Transverse colon (tissue), 4 donors: Measurements from ENCODE around the gene C1QL4. TPM values are rescaled to one million over a fixed set of nuclear protein-coding genes. Genes with fewer than 3 reads are reported as not detected.

Experiments
- DNase-seq: peaks from one replicate; pipeline ENCODE4 v3.0.0-alpha.2; 2019
- H3K27ac ChIP-seq, 4 donors: fragments of 200-600 bp; sonication (generic); 2 replicates each; pipeline ENCODE4 v1.5.1; 2016 to 2018; ENCODE audit warnings: inconsistent platforms in 4 of 4
- H3K27me3 ChIP-seq: fragments of 200-600 bp; sonication (generic); 2 replicates; pipeline ENCODE4 v1.5.1; 2017; ENCODE audit warnings: inconsistent platforms
- H3K36me3 ChIP-seq, 4 donors: fragments of 200-600 bp; sonication (generic); 2 replicates each; pipeline ENCODE4 v1.5.1; 2017 to 2019; ENCODE audit warnings: inconsistent platforms in 4 of 4
- H3K4me1 ChIP-seq, 4 donors: fragments of 200-600 bp; sonication (generic); 2 replicates each; pipeline ENCODE4 v1.5.1; 2017 to 2020; ENCODE audit warnings: inconsistent platforms in 4 of 4
- H3K4me3 ChIP-seq, 4 donors: fragments of 200-600 bp; sonication (generic); 1 replicate in 1 of 4; 2 replicates in 3 of 4; pipeline versions ENCODE4 v1.5.1 to v1.6.1; 2017 to 2019; ENCODE audit warnings: inconsistent platforms in 4 of 4
- H3K9me3 ChIP-seq, 2 donors: fragments of 200-600 bp; sonication (generic); 2 replicates each; pipeline ENCODE4 v1.5.1; 2017 to 2019; ENCODE audit warnings: inconsistent platforms in 2 of 2
- EP300 ChIP-seq: sonication (generic); formaldehyde crosslinking; IDR thresholded peaks from one replicate; pipeline ENCODE4 v1.6.1; 2017; ENCODE audit warnings: antibody characterized with exemption, low read depth
- POLR2A ChIP-seq: fragments of 450-650 bp; IDR thresholded peaks from one replicate; pipeline ENCODE4 v1.6.1; 2016; ENCODE audit warnings: antibody characterized with exemption, mild to moderate bottlenecking, moderate library complexity
- POLR2AphosphoS5 ChIP-seq, 3 donors: sonication (generic); formaldehyde crosslinking; IDR thresholded peaks; one replicate each; pipeline ENCODE4 v1.6.1; 2016; ENCODE audit warnings: antibody characterized with exemption in 3 of 3
- WGBS, 2 donors: methylation state at CpG; one replicate each; pipeline ENCODE4 v1.1.5; 2018; ENCODE audit warnings: low coverage in 1 of 2; 5-methylcytosine and 5-hydroxymethylcytosine counted together
- in situ Hi-C, 4 donors: fragments of 200-750 bp; cut with MboI; loops; one replicate each; pipeline versions ENCODE4 v1.15.0 to v1.15.1; 2017; ENCODE audit warnings: low sequenced_read_pairs in 3 of 4, low pct_ligation_motif_present in 1 of 4, low pct_unique_long_range_greater_than_20kb in 1 of 4
- intact Hi-C: fragments of 100-400 bp; cut with DNase I; formaldehyde crosslinking; loops from one replicate; pipeline ENCODE4 v1.15.1; 2023; ENCODE audit warnings: low total_unique reads
- total RNA-seq, 4 donors: library from RNA; depleted of rRNA; stranded (reverse); fragments of >200 nt; gene quantifications; one replicate each; pipeline ENCODE4 v1.1.0, GENCODE V29; 2016
- TF ChIP-seq, protein P1 (sequence below), 5 experiments: fragments of 200-600 bp in 3 of 5; fragments of 450-650 bp in 2 of 5; sonication (generic) in 3 of 5; IDR thresholded peaks; 1 replicate in 2 of 5; 2 replicates in 3 of 5; pipeline ENCODE4 v1.5.1; 2016 to 2017; ENCODE audit warnings: antibody characterized with exemption in 5 of 5, inconsistent platforms in 3 of 5, mild to moderate bottlenecking in 2 of 5, moderate library complexity in 1 of 5

C1QL4 gene
- total RNA-seq, 4 donors from 2014 or later: not detected

DNA sequence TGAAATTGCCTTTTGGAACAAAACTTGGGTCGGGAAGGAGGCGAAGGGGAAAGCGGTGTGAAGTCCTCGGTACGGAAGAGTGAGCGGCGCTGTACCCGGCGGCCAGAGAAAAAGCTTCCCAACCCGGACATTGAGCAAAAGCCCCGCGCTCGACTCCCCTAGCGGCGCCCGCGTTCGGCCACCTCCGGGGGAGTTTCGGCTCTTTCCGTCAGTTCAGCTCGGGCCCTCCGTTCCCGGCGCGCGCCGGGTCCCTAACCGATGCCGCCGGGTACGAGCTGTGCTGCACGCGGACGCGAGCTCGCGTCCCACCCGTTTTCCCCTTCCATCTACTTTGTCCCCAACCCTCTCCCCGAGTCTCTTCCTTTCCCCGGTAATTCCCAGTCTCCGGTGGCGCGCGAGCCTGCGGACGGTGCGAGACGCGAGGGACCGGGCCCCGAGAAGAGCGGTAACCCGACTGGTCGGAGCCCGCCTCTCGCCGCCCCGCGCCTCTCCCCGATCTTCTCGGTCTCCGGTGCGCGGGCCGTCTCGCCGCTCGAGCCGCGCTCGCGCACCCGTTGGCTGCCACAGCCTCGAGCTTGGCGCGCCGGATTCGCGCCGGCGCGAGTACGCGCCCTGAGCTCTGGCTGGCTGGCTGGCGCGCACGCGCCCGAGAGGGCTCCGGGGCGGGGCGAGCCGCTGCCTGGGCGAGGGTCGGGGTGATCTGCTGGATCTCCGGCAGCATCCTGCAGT is 29.8 kb upstream of the C1QL4 start:
- Histone ChIP-seq H3K27ac (peak overlapping the region; percentile 94 to 99 (median 98)), H3K36me3 (no peaks in the 10 kb centered on the region), H3K27me3 (no peaks in the 10 kb centered on the region), H3K4me3 (peak overlapping the region; percentile 82 to 96 (median 87)), H3K9me3 (no peaks in the 10 kb centered on the region), H3K4me1 (peaks cover 9 to 28% (median 23%) of the 10 kb centered on the region in 4 donors)
- DNase-seq: peak; percentile 90
- 2% methylated on average over 57 of the region's 97 CpGs; no CpG with 5 or more reads in 1 of the 2 donors for WGBS, 2 donors
- in situ Hi-C loops: no loop called here
- intact Hi-C loops: no loop called here
- peak; percentile 59 to 66 (median 61) for TF ChIP-seq POLR2AphosphoS5 (IDR thresholded peaks at IDR 0.05)
- TF ChIP-seq, protein P1, sequence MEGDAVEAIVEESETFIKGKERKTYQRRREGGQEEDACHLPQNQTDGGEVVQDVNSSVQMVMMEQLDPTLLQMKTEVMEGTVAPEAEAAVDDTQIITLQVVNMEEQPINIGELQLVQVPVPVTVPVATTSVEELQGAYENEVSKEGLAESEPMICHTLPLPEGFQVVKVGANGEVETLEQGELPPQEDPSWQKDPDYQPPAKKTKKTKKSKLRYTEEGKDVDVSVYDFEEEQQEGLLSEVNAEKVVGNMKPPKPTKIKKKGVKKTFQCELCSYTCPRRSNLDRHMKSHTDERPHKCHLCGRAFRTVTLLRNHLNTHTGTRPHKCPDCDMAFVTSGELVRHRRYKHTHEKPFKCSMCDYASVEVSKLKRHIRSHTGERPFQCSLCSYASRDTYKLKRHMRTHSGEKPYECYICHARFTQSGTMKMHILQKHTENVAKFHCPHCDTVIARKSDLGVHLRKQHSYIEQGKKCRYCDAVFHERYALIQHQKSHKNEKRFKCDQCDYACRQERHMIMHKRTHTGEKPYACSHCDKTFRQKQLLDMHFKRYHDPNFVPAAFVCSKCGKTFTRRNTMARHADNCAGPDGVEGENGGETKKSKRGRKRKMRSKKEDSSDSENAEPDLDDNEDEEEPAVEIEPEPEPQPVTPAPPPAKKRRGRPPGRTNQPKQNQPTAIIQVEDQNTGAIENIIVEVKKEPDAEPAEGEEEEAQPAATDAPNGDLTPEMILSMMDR (IDR thresholded peaks at IDR 0.05): peak; percentile 23 to 55 (median 39)
- TF ChIP-seq POLR2A: peak; percentile 44
- no peak for TF ChIP-seq EP300

- Histone ChIP-seq H3K36me3 (no peaks in the 10 kb centered on the region), H3K27me3 (no peaks in the 10 kb centered on the region), H3K4me1 (peaks cover 9 to 28% (median 23%) of the 10 kb centered on the region in 4 donors), H3K4me3 (peak overlapping the region; percentile 82 to 96 (median 87)), H3K9me3 (no peaks in the 10 kb centered on the region), H3K27ac (peak overlapping the region; percentile 94 to 99 (median 98))
- intact Hi-C loops (no loop called here), in situ Hi-C loops (no loop called here)
- DNase-seq: no peak
- TF ChIP-seq, protein P1 (IDR thresholded peaks at IDR 0.05): no peak
- TF ChIP-seq EP300 (no peak), POLR2A (no peak), POLR2AphosphoS5 (IDR thresholded peaks at IDR 0.05) (no peak)
- 6% methylated on average over 37 of the region's 38 CpGs; no CpG with 5 or more reads in 1 of the 2 donors for WGBS, 2 donors
These were observed 29.2 kb upstream of the C1QL4 start for GRCh38 chr12:49366096-49366651.

DNA sequence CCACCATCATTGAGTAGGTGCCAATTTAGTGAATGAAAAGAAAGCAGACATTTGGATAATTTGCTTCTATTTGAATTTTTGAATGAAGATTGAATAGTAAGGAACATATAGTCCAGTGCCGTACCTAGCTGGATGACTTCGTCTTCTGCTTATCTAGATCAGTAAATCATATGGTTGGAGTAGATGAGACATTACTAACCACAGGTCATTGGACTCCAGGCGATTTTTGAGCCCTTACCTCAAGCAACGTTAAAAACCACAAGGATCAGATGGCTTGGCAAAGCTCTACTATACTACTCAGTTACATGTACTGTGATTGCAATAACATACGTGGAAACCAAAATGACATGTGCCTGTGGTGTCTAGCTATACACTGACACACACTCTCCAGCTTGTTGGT is 28.6 kb upstream of the C1QL4 start:
- no peaks in the 10 kb centered on the region for H3K9me3 ChIP-seq
- no peaks in the 10 kb centered on the region for H3K36me3 ChIP-seq
- no peaks in the 10 kb centered on the region for H3K27me3 ChIP-seq
- WGBS, 2 donors: 50 to 73% methylated on average over 5 of the region's 5 CpGs
- H3K4me1 ChIP-seq: peaks cover 9 to 28% (median 23%) of the 10 kb centered on the region in 4 donors
- in situ Hi-C loops: no loop called here
- peak overlapping the region in 3 of 4 donors; percentile 82 to 96 (median 92) for H3K4me3 ChIP-seq
- H3K27ac ChIP-seq: peak overlapping the region in 3 of 4 donors; percentile 21 to 99 (median 98)
- no peak for TF ChIP-seq POLR2AphosphoS5 (IDR thresholded peaks at IDR 0.05)
- no peak for DNase-seq
- intact Hi-C loops: no loop called here

GRCh38 chr12:49364989-49365388 is 28.0 kb upstream of the C1QL4 start:
- Histone ChIP-seq H3K27me3 (no peaks in the 10 kb centered on the region), H3K4me3 (no peak overlapping the region), H3K27ac (peak overlapping the region in 1 of 4 donors; percentile 21), H3K9me3 (no peaks in the 10 kb centered on the region), H3K36me3 (no peaks in the 10 kb centered on the region), H3K4me1 (peaks cover 8 to 28% (median 22%) of the 10 kb centered on the region in 4 donors)
- 95 to 100% methylated on average over 1 of the region's 1 CpG for WGBS, 2 donors
- TF ChIP-seq, protein P1 (IDR thresholded peaks at IDR 0.05): no peak
- TF ChIP-seq EP300 (no peak), POLR2AphosphoS5 (IDR thresholded peaks at IDR 0.05) (no peak), POLR2A (no peak)
- in situ Hi-C loops (loop anchor here in 2 of 4 donors (5.0 kb wide), 1 partner anchor 152 kb away; no protein-coding TSS in a partner anchor), intact Hi-C loops (no loop called here)
- no peak for DNase-seq
